H9 (cell line): ENCODE results near the gene LRPAP1. TPM values are rescaled to one million over a fixed set of nuclear protein-coding genes. Genes with fewer than 3 reads are reported as not detected.

Experiments
- DNase-seq: peaks from one replicate; pipeline ENCODE4 v3.0.0-alpha.2; 2017
- H2AFZ ChIP-seq: one replicate; pipeline ENCODE4 v1.6.1; 2013; ENCODE audit warnings: mild to moderate bottlenecking, low read length, control low read depth, moderate library complexity
- H2AK5ac ChIP-seq: 2 replicates; pipeline ENCODE4 v1.6.1; 2013; ENCODE audit warnings: low read length, control low read depth, mixed read lengths; ENCODE audit not compliant: insufficient read length
- H2BK120ac ChIP-seq: one replicate; pipeline ENCODE4 v1.6.1; 2013; ENCODE audit warnings: low read depth, mild to moderate bottlenecking, low read length, control low read depth, inconsistent platforms; ENCODE audit not compliant: poor library complexity, severe bottlenecking
- H2BK12ac ChIP-seq: 2 replicates; pipeline ENCODE4 v1.6.1; 2013; ENCODE audit warnings: low read length, control low read depth, mixed read lengths, low read depth; ENCODE audit not compliant: insufficient read length
- H2BK15ac ChIP-seq: 2 replicates; pipeline ENCODE4 v1.6.1; 2013; ENCODE audit warnings: low read depth, low read length, control low read depth
- H2BK20ac ChIP-seq: one replicate; pipeline ENCODE4 v1.6.1; 2013; ENCODE audit warnings: low read depth, mild to moderate bottlenecking, low read length, control low read depth, inconsistent platforms; ENCODE audit not compliant: poor library complexity, severe bottlenecking
- H2BK5ac ChIP-seq: 2 replicates; pipeline ENCODE4 v1.6.1; 2013; ENCODE audit warnings: low read length, control low read depth, mixed read lengths; ENCODE audit not compliant: insufficient read length
- H3K14ac ChIP-seq: 2 replicates; pipeline ENCODE4 v1.6.1; 2013; ENCODE audit warnings: low read length, control low read depth; ENCODE audit not compliant: insufficient read depth
- H3K18ac ChIP-seq: 2 replicates; pipeline ENCODE4 v1.6.1; 2013; ENCODE audit warnings: low read depth, mild to moderate bottlenecking, mixed read lengths, low read length, control low read depth; ENCODE audit not compliant: insufficient read length
- H3K23ac ChIP-seq: 2 replicates; pipeline ENCODE4 v1.6.1; 2013; ENCODE audit warnings: low read length, control low read depth, mixed read lengths, low read depth; ENCODE audit not compliant: insufficient read length
- H3K23me2 ChIP-seq: 2 replicates; pipeline ENCODE4 v1.6.1; 2013; ENCODE audit warnings: low read depth, mild to moderate bottlenecking, mixed read lengths, low read length, control low read depth; ENCODE audit not compliant: insufficient read length, poor library complexity, severe bottlenecking
- H3K27ac ChIP-seq: 2 replicates; pipeline ENCODE4 v1.5.1; 2013; ENCODE audit warnings: low read length, control low read depth, mixed read lengths, low read depth; ENCODE audit not compliant: insufficient read length
- H3K27me3 ChIP-seq: 2 replicates; pipeline ENCODE4 v1.6.1; 2013; ENCODE audit warnings: low read length, control low read depth, inconsistent platforms; ENCODE audit not compliant: insufficient read depth
- H3K4ac ChIP-seq: 2 replicates; pipeline ENCODE4 v1.6.1; 2013; ENCODE audit warnings: low read depth, mild to moderate bottlenecking, control low read depth, inconsistent platforms, low read length, moderate library complexity
- H3K4me1 ChIP-seq: 2 replicates; pipeline ENCODE4 v1.6.1; 2013; ENCODE audit warnings: low read length, control low read depth, inconsistent platforms; ENCODE audit not compliant: insufficient read depth
- H3K4me2 ChIP-seq: 2 replicates; pipeline ENCODE4 v1.6.1; 2013; ENCODE audit warnings: low read length, control low read depth, mixed read lengths; ENCODE audit not compliant: insufficient read length, insufficient read depth
- H3K56ac ChIP-seq: 2 replicates; pipeline ENCODE4 v1.6.1; 2013; ENCODE audit warnings: low read depth, mild to moderate bottlenecking, mixed read lengths, low read length, control low read depth; ENCODE audit not compliant: insufficient read length
- H3K79me1 ChIP-seq: 2 replicates; pipeline ENCODE4 v1.6.1; 2013; ENCODE audit warnings: low read depth, mild to moderate bottlenecking, moderate library complexity, low read length, control low read depth, inconsistent platforms; ENCODE audit not compliant: insufficient read depth, poor library complexity, severe bottlenecking
- H3K79me2 ChIP-seq: 2 replicates; pipeline ENCODE4 v1.6.1; 2013; ENCODE audit warnings: low read length, control low read depth, inconsistent platforms; ENCODE audit not compliant: insufficient read depth
- H3K9ac ChIP-seq: 2 replicates; pipeline ENCODE4 v1.6.1; 2013; ENCODE audit warnings: low read length, control low read depth, mixed read lengths; ENCODE audit not compliant: insufficient read length; ENCODE audit errors: extremely low read depth
- H3K9me3 ChIP-seq: one replicate; pipeline ENCODE4 v1.6.1; 2013; ENCODE audit warnings: low read depth, low read length, inconsistent platforms; ENCODE audit not compliant: control insufficient read depth
- H3T11ph ChIP-seq: one replicate; pipeline ENCODE4 v1.6.1; 2013; ENCODE audit warnings: mild to moderate bottlenecking, low read length, control low read depth, inconsistent platforms
- H4K20me1 ChIP-seq: one replicate; pipeline ENCODE4 v1.6.1; 2013; ENCODE audit not compliant: control insufficient read depth, insufficient read length, insufficient read depth
- H4K5ac ChIP-seq: 2 replicates; pipeline ENCODE4 v1.6.1; 2013; ENCODE audit warnings: low read depth, mild to moderate bottlenecking, mixed read lengths, low read length, control low read depth; ENCODE audit not compliant: insufficient read length
- H4K8ac ChIP-seq: replicated peaks from 2 replicates; pipeline ENCODE4 v1.6.1; 2013; ENCODE audit warnings: low read length, control low read depth, mixed read lengths, low read depth; ENCODE audit not compliant: insufficient read length
- H4K91ac ChIP-seq: 2 replicates; pipeline ENCODE4 v1.6.1; 2013; ENCODE audit warnings: low read depth, mild to moderate bottlenecking, moderate library complexity, mixed read lengths, low read length, control low read depth; ENCODE audit not compliant: insufficient read length
- H3K27ac Mint-ChIP-seq, 3 experiments: 2 replicates in 2 of 3; 3 replicates in 1 of 3; pipeline ENCODE4 v1.8.0; 2020 to 2021; ENCODE audit warnings: mixed read lengths in 3 of 3, mild to moderate bottlenecking in 1 of 3, moderate library complexity in 1 of 3
- H3K27me3 Mint-ChIP-seq: 2 replicates; pipeline ENCODE4 v1.8.0; 2021; ENCODE audit warnings: low read depth, mild to moderate bottlenecking, moderate library complexity, mixed read lengths
- H3K36me3 Mint-ChIP-seq, 3 experiments: 2 replicates in 2 of 3; 3 replicates in 1 of 3; pipeline ENCODE4 v1.8.0; 2020 to 2021; ENCODE audit warnings: low read depth in 3 of 3, mixed read lengths in 3 of 3; ENCODE audit not compliant: insufficient read depth in 1 of 3
- H3K4me1 Mint-ChIP-seq, 2 experiments: 2 replicates each; pipeline ENCODE4 v1.8.0; 2020; ENCODE audit warnings: mixed read lengths in 2 of 2
- H3K4me3 Mint-ChIP-seq, 2 experiments: 2 replicates in 1 of 2; 3 replicates in 1 of 2; pipeline ENCODE4 v1.8.0; 2020 to 2021; ENCODE audit warnings: mild to moderate bottlenecking in 2 of 2, mixed read lengths in 2 of 2, moderate library complexity in 1 of 2
- H3K9me3 Mint-ChIP-seq, 2 experiments: 2 replicates in 1 of 2; 3 replicates in 1 of 2; pipeline ENCODE4 v1.8.0; 2020; ENCODE audit warnings: mild to moderate bottlenecking in 2 of 2, mixed read lengths in 2 of 2, moderate library complexity in 1 of 2
- WGBS: extraction: QIAGEN DNeasy Blood & Tissue Kit; methylation state at CpG from one replicate; pipeline ENCODE4 v1.1.7; 2013; ENCODE audit warnings: missing lambda C conversion rate, low lambda C conversion rate, mixed read lengths; ENCODE audit not compliant: insufficient read length; ENCODE audit errors: extremely low coverage; 5-methylcytosine and 5-hydroxymethylcytosine counted together
- total RNA-seq: library from RNA; stranded (reverse); gene quantifications from 2 replicates; pipeline ENCODE4 v1.2.1, GENCODE V29; 2021
- TF ChIP-seq, protein P1 (sequence below): fragments of 200-600 bp; sonication (generic); conservative IDR thresholded peaks from 3 replicates; pipeline ENCODE4 v1.8.0; 2021; ENCODE audit warnings: antibody characterized with exemption, mild to moderate bottlenecking

The LRPAP1 gene
- total RNA-seq, 1 experiment from 2014 or later, result 85.9 TPM

GRCh38 chr4:3516061-3516835 is 16.0 kb downstream of the LRPAP1 start:
- Histone ChIP-seq H3K27me3 (no peaks in the 10 kb centered on the region), H3K14ac (no peak overlapping the region), H3K23me2 (no peaks in the 10 kb centered on the region), H2BK5ac (no peak overlapping the region), H2AK5ac (no peak overlapping the region), H3K9ac (no peak overlapping the region), H2BK12ac (no peak overlapping the region), H2AFZ (no peak overlapping the region), H3K27ac (no peak overlapping the region), H3K23ac (no peak overlapping the region), H3K79me2 (no peaks in the 10 kb centered on the region), H3T11ph (no peak overlapping the region), H4K8ac (no peak overlapping the region), H3K79me1 (no peaks in the 10 kb centered on the region), H4K91ac (no peak overlapping the region), H2BK120ac (no peak overlapping the region), H3K4ac (no peak overlapping the region), H3K9me3 (no peaks in the 10 kb centered on the region), H3K4me2 (no peak overlapping the region), H3K56ac (no peak overlapping the region), H2BK20ac (no peak overlapping the region), H3K4me1 (no peaks in the 10 kb centered on the region; the same call in 1 of the 2 replicates), H4K5ac (no peak overlapping the region), H3K18ac (no peak overlapping the region), H2BK15ac (no peak overlapping the region), H4K20me1 (no peaks in the 10 kb centered on the region)
- Mint-ChIP-seq H3K4me1 (peaks cover 3 to 7% of the 10 kb centered on the region in 2 experiments), H3K4me3 (no peak overlapping the region), H3K27ac (peak overlapping the region; percentile 79 to 86 (median 85); a peak in 4 of 7 replicates), H3K9me3 (no peaks in the 10 kb centered on the region; a peak in 1 of 5 replicates), H3K27me3 (no peaks in the 10 kb centered on the region; the same call in 1 of the 2 replicates), H3K36me3 (peaks cover 50 to 79% (median 75%) of the 10 kb centered on the region in 3 experiments)
- DNase-seq, result no peak
- WGBS, result no CpG with 5 or more reads among the region's 32 CpGs
- TF ChIP-seq, protein P1, sequence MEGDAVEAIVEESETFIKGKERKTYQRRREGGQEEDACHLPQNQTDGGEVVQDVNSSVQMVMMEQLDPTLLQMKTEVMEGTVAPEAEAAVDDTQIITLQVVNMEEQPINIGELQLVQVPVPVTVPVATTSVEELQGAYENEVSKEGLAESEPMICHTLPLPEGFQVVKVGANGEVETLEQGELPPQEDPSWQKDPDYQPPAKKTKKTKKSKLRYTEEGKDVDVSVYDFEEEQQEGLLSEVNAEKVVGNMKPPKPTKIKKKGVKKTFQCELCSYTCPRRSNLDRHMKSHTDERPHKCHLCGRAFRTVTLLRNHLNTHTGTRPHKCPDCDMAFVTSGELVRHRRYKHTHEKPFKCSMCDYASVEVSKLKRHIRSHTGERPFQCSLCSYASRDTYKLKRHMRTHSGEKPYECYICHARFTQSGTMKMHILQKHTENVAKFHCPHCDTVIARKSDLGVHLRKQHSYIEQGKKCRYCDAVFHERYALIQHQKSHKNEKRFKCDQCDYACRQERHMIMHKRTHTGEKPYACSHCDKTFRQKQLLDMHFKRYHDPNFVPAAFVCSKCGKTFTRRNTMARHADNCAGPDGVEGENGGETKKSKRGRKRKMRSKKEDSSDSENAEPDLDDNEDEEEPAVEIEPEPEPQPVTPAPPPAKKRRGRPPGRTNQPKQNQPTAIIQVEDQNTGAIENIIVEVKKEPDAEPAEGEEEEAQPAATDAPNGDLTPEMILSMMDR, result no peak
